ENCODE results near the gene FYB2. TPM values are rescaled to one million over a fixed set of nuclear protein-coding genes. Genes with fewer than 3 reads are reported as not detected.
A peak's percentile ranks its signal among the peaks of the same experiment; 100 is the strongest.

The FYB2 gene
- polyA plus RNA-seq, 2 of the 4 experiments (the other 2 are of a cell fraction), result not detected

- no peak for TF ChIP-seq ATOH8 (CRISPR knock-in tag; IDR thresholded peaks at IDR 0.05; ENCODE audit: low read depth)
- no peak for TF ChIP-seq NR3C1 (IDR thresholded peaks at IDR 0.05)
- no peak for TF ChIP-seq FOSB (CRISPR knock-in tag; IDR thresholded peaks at IDR 0.05)
- no peak for TF ChIP-seq RFX5 (IDR thresholded peaks at IDR 0.05)
- no peak for TF ChIP-seq NFE2L2 (conservative IDR thresholded peaks at IDR 0.05; ENCODE audit: low read length)
- no peak for TF ChIP-seq KDM1A (IDR thresholded peaks at IDR 0.05; ENCODE audit: low read depth)
Observed at GRCh38 chr1:56696663-56697062, 122.5 kb downstream of the FYB2 start (continued).

- WGBS (ENCODE audit: missing lambda C conversion rate), result 0% methylated on average over 3 of the region's 3 CpGs
- peak; percentile 73 to 94 for DNase-seq (ENCODE audit: low read depth in 1 of 2, low spot score in 1 of 2)
- Histone ChIP-seq H3K4me2 (peak overlapping the region; percentile 90), H3K4me1 (peaks cover 53% of the 10 kb centered on the region), H3K9me3 (no peaks in the 10 kb centered on the region), H3K27ac (peak overlapping the region; percentile 76 to 85), H3K4me3 (no peak overlapping the region)
- POLR2A ChIA-PET, result interaction anchor here (0.5 to 0.7 kb wide), 3 partner anchors 11 to 1385 kb away, joined by 3 to 4 read pairs (median 3); no protein-coding TSS in a partner anchor
- peak; percentile 99 to 100 for ATAC-seq
- peak; percentile 96 for FAIRE-seq
- CTCF ChIA-PET, result interaction anchor here (0.6 to 1.4 kb wide), 4 partner anchors 12 to 111 kb away, joined by 3 to 5 read pairs (median 4); no protein-coding TSS in a partner anchor
- TF ChIP-seq NPAS2 (CRISPR knock-in tag; IDR thresholded peaks at IDR 0.05; ENCODE audit: borderline replicate concordance) (no peak), EP300 (IDR thresholded peaks at IDR 0.05) (peak; percentile 77 to 89; a peak in 3 of 5 replicates), HOXB13 (CRISPR knock-in tag; IDR thresholded peaks at IDR 0.05; ENCODE audit: low read depth) (no peak), FOSB (CRISPR knock-in tag; IDR thresholded peaks at IDR 0.05) (no peak), HES2 (IDR thresholded peaks at IDR 0.05) (no peak), KDM5A (IDR thresholded peaks at IDR 0.05) (no peak), MYC (IDR thresholded peaks at IDR 0.05; ENCODE audit: borderline replicate concordance, low read length) (no peak), TP53 (CRISPR knock-in tag; IDR thresholded peaks at IDR 0.05) (no peak), FOSL2 (IDR thresholded peaks at IDR 0.05) (peak; percentile 97), FOSL2 (CRISPR knock-in tag; IDR thresholded peaks at IDR 0.05) (peak; percentile 97), BCL3 (IDR thresholded peaks at IDR 0.05) (peak; percentile 87), JUNB (IDR thresholded peaks at IDR 0.05) (peak; percentile 99), MAFK (IDR thresholded peaks at IDR 0.05; ENCODE audit: partially characterized antibody) (peak; percentile 84), MAX (IDR thresholded peaks at IDR 0.05) (peak; percentile 59), ESRRA (IDR thresholded peaks at IDR 0.05; ENCODE audit: borderline replicate concordance, low read length) (no peak), CHD2 (IDR thresholded peaks at IDR 0.05; ENCODE audit: low read length, partially characterized antibody) (no peak), HOXA7 (CRISPR knock-in tag; IDR thresholded peaks at IDR 0.05) (no peak), USF2 (IDR thresholded peaks at IDR 0.05) (no peak), MAZ (IDR thresholded peaks at IDR 0.05; ENCODE audit: borderline replicate concordance, low read depth, low read length) (no peak), CHD4 (IDR thresholded peaks at IDR 0.05; ENCODE audit: borderline replicate concordance) (no peak), POLR2AphosphoS2 (conservative IDR thresholded peaks at IDR 0.05; ENCODE audit: low read length) (no peak), PHF8 (IDR thresholded peaks at IDR 0.05; ENCODE audit: borderline replicate concordance, low read depth) (no peak), EHMT2 (IDR thresholded peaks at IDR 0.05; ENCODE audit: low read depth) (no peak), PBX3 (IDR thresholded peaks at IDR 0.05) (no peak), TFCP2L1 (CRISPR knock-in tag; IDR thresholded peaks at IDR 0.05) (no peak), EHF (CRISPR knock-in tag; IDR thresholded peaks at IDR 0.05) (no peak), CBX8 (IDR thresholded peaks at IDR 0.05) (no peak), GATA3 (IDR thresholded peaks at IDR 0.05; ENCODE audit: borderline replicate concordance) (peak; percentile 96), RARB (CRISPR knock-in tag; IDR thresholded peaks at IDR 0.05) (no peak), FOXS1 (CRISPR knock-in tag; IDR thresholded peaks at IDR 0.05) (no peak), ZNF302 (CRISPR knock-in tag; IDR thresholded peaks at IDR 0.05) (no peak), NR3C1 (IDR thresholded peaks at IDR 0.05) (no peak), CEBPB (IDR thresholded peaks at IDR 0.05) (peak in 1 of 2 experiments; percentile 36; a peak in 1 of 4 replicates), E2F6 (IDR thresholded peaks at IDR 0.05; ENCODE audit: borderline replicate concordance, low read depth) (no peak)
Observed at GRCh38 chr1:56688522-56689026, 130.6 kb downstream of the FYB2 start.

All from A549 (cell line).